K562 (cell line): Measurements from ENCODE around the gene RPL10A. TPM values are rescaled to one million over a fixed set of nuclear protein-coding genes. Genes with fewer than 3 reads are reported as not detected.

Experiments used
- ATAC-seq: fragments of 200-7000 bp; cut with Tn5 transposase; 3 replicates; pipeline ENCODE4 v1.9.1; 2020; ENCODE audit warnings: moderate library complexity
- BruUV-seq: library from RNA; stranded (reverse); fragments of 400-500 nt; replicated peaks from 2 replicates; lab custom pipeline; 2021; lab: Mats Ljungman, UMichigan
- CTCF ChIA-PET: fragments of 300-600 bp; formaldehyde crosslinking; extraction: SDS; loops from one replicate; lab custom pipeline; 2021; ENCODE audit warnings: low intra/inter-chr PET ratio; lab: Yijun Ruan, JAX
- POLR2A ChIA-PET: fragments of 300-600, 350-650 bp; sonication (Branson Sonifier 250); formaldehyde crosslinking; extraction: SDS; loops from one replicate; lab custom pipeline; 2021; ENCODE audit warnings: antibody characterized with exemption, inconsistent platforms; lab: Yijun Ruan, JAX
- DNase-seq, 4 experiments: peaks; one replicate each; pipeline versions ENCODE4 v3.0.0 to v3.0.0-alpha.2; 2011 to 2018; ENCODE audit warnings: low spot score in 3 of 4, mixed read lengths in 3 of 4; ENCODE audit errors: extremely low read depth in 1 of 4
- FAIRE-seq: peaks from 2 replicates; lab custom pipeline; 2011; peaks lifted over from hg19 to GRCh38; lab: Jason Lieb, UNC
- H2AFZ ChIP-seq: 2 replicates; pipeline ENCODE4 v1.6.0; 2011; ENCODE audit warnings: low read depth, low read length, control low read depth, inconsistent platforms
- H3K27ac ChIP-seq: fragments of 200-600 bp; 3 replicates; pipeline ENCODE4 v1.8.0; 2011; ENCODE audit warnings: low read depth, mild to moderate bottlenecking, control low read depth, inconsistent platforms, low read length, moderate library complexity, mixed read lengths; ENCODE audit errors: extremely low read depth
- H3K27me3 ChIP-seq, 2 experiments: fragments of 300-600 bp in 1 of 2; 2 replicates in 1 of 2; 3 replicates in 1 of 2; pipeline versions ENCODE4 v1.6.0 to v1.8.0; 2011; ENCODE audit warnings: inconsistent platforms in 2 of 2, low read length in 2 of 2, mild to moderate bottlenecking in 1 of 2, mixed read lengths in 1 of 2, moderate library complexity in 1 of 2; ENCODE audit not compliant: control insufficient read depth in 2 of 2, insufficient read depth in 2 of 2
- H3K36me3 ChIP-seq: fragments of 300-600 bp; 3 replicates; pipeline ENCODE4 v1.8.0; 2011; ENCODE audit warnings: mild to moderate bottlenecking, low read length, inconsistent platforms; ENCODE audit not compliant: control insufficient read depth, insufficient read depth
- H3K4me1 ChIP-seq, 2 experiments: fragments of 200-600 bp in 1 of 2; replicated peaks in 1 of 2; 2 replicates in 1 of 2; 3 replicates in 1 of 2; pipeline versions ENCODE4 v1.5.1 to v1.8.0; 2011; ENCODE audit warnings: inconsistent platforms in 2 of 2, low read length in 2 of 2, mild to moderate bottlenecking in 1 of 2, mixed read lengths in 1 of 2, moderate library complexity in 1 of 2; ENCODE audit not compliant: control insufficient read depth in 2 of 2, insufficient read depth in 2 of 2
- H3K4me2 ChIP-seq: 2 replicates; pipeline ENCODE4 v1.6.1; 2011; ENCODE audit warnings: low read length, control low read depth, inconsistent platforms, mixed read lengths; ENCODE audit not compliant: insufficient read depth
- H3K4me3 ChIP-seq: fragments of 200-600 bp; sonication (generic), shearing (Covaris generic); 2 replicates; pipeline ENCODE4 v1.5.1; 2016; ENCODE audit warnings: control low read depth, inconsistent platforms
- H3K79me2 ChIP-seq: fragments of 200-600 bp; 3 replicates; pipeline ENCODE4 v1.8.0; 2011; ENCODE audit warnings: low read length, inconsistent platforms; ENCODE audit not compliant: control insufficient read depth, insufficient read depth
- H3K9ac ChIP-seq, 2 experiments: 2 replicates each; pipeline versions ENCODE4 v1.6.0 to v1.6.1; 2011; ENCODE audit warnings: low read depth in 2 of 2, low read length in 2 of 2, control low read depth in 1 of 2, inconsistent platforms in 1 of 2, mild to moderate bottlenecking in 1 of 2, mixed read lengths in 1 of 2; ENCODE audit not compliant: insufficient read depth in 1 of 2
- H3K9me1 ChIP-seq: one replicate; pipeline ENCODE4 v1.6.0; 2011; ENCODE audit warnings: inconsistent platforms, mild to moderate bottlenecking, low read length, moderate library complexity; ENCODE audit not compliant: control insufficient read depth, insufficient read depth
- H3K9me3 ChIP-seq: replicated peaks from 2 replicates; pipeline ENCODE4 v1.5.1; 2011; ENCODE audit warnings: low read depth, low read length, inconsistent platforms; ENCODE audit not compliant: control insufficient read depth, insufficient read depth
- H4K20me1 ChIP-seq: replicated peaks from 2 replicates; pipeline ENCODE4 v1.6.1; 2011; ENCODE audit warnings: low read length, inconsistent platforms, mixed read lengths; ENCODE audit not compliant: control insufficient read depth, insufficient read depth
- ARID1B ChIP-seq: fragments of 450-650 bp; IDR thresholded peaks from 2 replicates; pipeline ENCODE4 v1.6.1; 2016; ENCODE audit warnings: antibody characterized with exemption, mild to moderate bottlenecking, inconsistent platforms
- BCOR ChIP-seq: fragments of 450-650 bp; IDR thresholded peaks from 2 replicates; pipeline ENCODE4 v1.6.1; 2016
- C11orf30 ChIP-seq: fragments of 450-650 bp; IDR thresholded peaks from 2 replicates; pipeline ENCODE4 v1.6.1; 2016; ENCODE audit warnings: low read depth, mild to moderate bottlenecking
- PHB ChIP-seq: fragments of 250-450 bp; sonication (Bioruptor Pico); IDR thresholded peaks from 2 replicates; pipeline ENCODE4 v1.5.0; 2021
- ZBTB7A ChIP-seq: IDR thresholded peaks from 2 replicates; pipeline ENCODE4 v1.6.1; 2011; ENCODE audit warnings: low read depth, mild to moderate bottlenecking, low read length, moderate library complexity, borderline replicate concordance; ENCODE audit not compliant: control insufficient read depth
- ZFP36 ChIP-seq: fragments of 150-350 bp; IDR thresholded peaks from 2 replicates; pipeline ENCODE4 v1.6.1; 2018; ENCODE audit warnings: low read length, low read depth; ENCODE audit not compliant: partially characterized antibody
- ZNF507 ChIP-seq: conservative IDR thresholded peaks from 2 replicates; pipeline ENCODE4 v1.6.1; 2017; ENCODE audit warnings: missing genetic modification characterization, missing compliant biosample characterization
- WGBS: fragments of 100-300 bp; shearing (Covaris generic); methylation state at CpG from one replicate; pipeline ENCODE4 v1.1.6; 2016; ENCODE audit warnings: low coverage, mixed read lengths; ENCODE audit not compliant: insufficient coverage; ENCODE audit errors: missing lambda C conversion rate; 5-methylcytosine and 5-hydroxymethylcytosine counted together
- in situ Hi-C: fragments of 300-500 bp; cut with MboI; formaldehyde crosslinking; loops from 4 replicates; pipeline ENCODE4 v1.15.0; 2018; ENCODE audit warnings: inconsistent platforms, mixed read lengths
- intact Hi-C: fragments of 100-400 bp; cut with micrococcal nuclease; formaldehyde crosslinking; loops from 2 replicates; pipeline ENCODE4 v1.14.2; 2022
- polyA plus RNA-seq, 8 experiments: library from polyadenylated mRNA; depleted of rRNA in 4 of 8; stranded (reverse) in 5 of 8; unstranded in 3 of 8; fragments of >200 nt; fragmentation: Nextera tagmentation in 2 of 8; fragmentation: Illumina TruSeq in 1 of 8; extraction: Ambion mirVana in 2 of 8; extraction: Trizol in 1 of 8; gene quantifications; 2 replicates each; pipeline versions ENCODE4 v1.2.1 to v1.2.3, GENCODE V29; 2011 to 2014; ENCODE audit warnings: inconsistent platforms in 1 of 8, missing spikeins in 1 of 8
- total RNA-seq, 7 experiments: library from RNA; depleted of rRNA in 6 of 7; stranded (reverse); fragments of >200 nt in 6 of 7; fragmentation: Illumina TruSeq in 2 of 7; extraction: Trizol in 2 of 7; gene quantifications; 2 replicates each; pipeline versions ENCODE4 v1.2.1 to v1.2.3, GENCODE V29; 2011 to 2021; ENCODE audit warnings: low replicate concordance in 1 of 7
- TF ChIP-seq, protein P1 (sequence below): sonication (generic); formaldehyde crosslinking; IDR thresholded peaks from 2 replicates; pipeline ENCODE4 v1.8.0; 2022; ENCODE audit warnings: mild to moderate bottlenecking, missing genetic modification reagents
- TF ChIP-seq, protein P2 (sequence below), 2 experiments: fragments of 450-650 bp; formaldehyde crosslinking in 1 of 2; IDR thresholded peaks; 2 replicates each; pipeline versions ENCODE4 v1.4.0 to v1.6.1; 2014 to 2020; ENCODE audit warnings: mild to moderate bottlenecking in 2 of 2, borderline replicate concordance in 1 of 2, low read depth in 1 of 2

Gene RPL10A
- total and polyA plus RNA-seq, 9 of the 15 experiments (the other 6 are each of a cell fraction or from before 2014, with no cell fraction given), result 1,589 to 3,237 (median 2,116) TPM

DNA sequence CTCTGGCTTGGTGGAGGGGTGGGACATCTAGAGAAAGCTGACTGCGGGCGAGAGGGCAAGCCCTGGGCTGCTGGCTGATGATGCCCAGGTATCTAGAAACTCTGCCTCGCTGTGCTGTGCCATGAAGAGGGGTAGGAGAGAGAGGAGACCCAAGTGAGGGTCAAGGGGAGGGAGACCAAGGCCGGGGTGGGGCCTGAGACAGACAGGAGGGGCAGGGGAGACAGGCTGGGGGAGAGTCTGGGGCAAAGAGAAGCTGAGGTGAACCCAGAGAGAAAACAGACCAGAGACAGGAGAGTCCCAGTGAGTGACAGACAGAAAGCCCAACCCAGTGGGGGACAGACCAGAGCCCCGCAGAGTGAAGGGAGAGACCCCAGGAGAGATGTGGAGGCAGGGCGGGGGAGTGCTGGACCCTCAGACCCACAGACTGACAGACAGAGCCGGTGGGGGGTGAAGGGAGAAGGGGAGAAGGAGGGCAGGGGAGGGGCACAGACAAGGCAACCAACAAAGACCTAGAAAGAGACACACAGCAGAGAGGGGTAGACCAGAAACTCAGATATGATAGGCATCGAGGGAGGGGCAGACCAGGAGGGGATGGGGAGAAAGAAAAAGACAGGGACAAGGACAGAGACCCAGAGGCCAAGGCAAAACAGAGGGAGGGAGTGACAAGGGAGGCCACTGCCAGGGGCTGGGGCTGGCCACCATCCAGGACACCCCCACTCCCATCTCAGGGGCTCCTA, 22.8 kb downstream of the RPL10A start (continued):
- TF ChIP-seq, protein P1, sequence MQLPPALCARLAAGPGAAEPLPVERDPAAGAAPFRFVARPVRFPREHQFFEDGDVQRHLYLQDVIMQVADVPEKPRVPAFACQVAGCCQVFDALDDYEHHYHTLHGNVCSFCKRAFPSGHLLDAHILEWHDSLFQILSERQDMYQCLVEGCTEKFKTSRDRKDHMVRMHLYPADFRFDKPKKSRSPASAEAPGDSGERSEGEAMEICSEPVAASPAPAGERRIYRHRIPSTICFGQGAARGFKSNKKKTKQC (CRISPR knock-in tag), result 0 out of 2 replicates have a peak, but pooled peaks have one; percentile 7
- TF ChIP-seq PHB (CRISPR knock-in tag) (no peak), BCOR (peak; percentile 57; the same call in 1 of the 2 replicates), ARID1B (no peak), ZFP36 (peak; percentile 50)

DNA sequence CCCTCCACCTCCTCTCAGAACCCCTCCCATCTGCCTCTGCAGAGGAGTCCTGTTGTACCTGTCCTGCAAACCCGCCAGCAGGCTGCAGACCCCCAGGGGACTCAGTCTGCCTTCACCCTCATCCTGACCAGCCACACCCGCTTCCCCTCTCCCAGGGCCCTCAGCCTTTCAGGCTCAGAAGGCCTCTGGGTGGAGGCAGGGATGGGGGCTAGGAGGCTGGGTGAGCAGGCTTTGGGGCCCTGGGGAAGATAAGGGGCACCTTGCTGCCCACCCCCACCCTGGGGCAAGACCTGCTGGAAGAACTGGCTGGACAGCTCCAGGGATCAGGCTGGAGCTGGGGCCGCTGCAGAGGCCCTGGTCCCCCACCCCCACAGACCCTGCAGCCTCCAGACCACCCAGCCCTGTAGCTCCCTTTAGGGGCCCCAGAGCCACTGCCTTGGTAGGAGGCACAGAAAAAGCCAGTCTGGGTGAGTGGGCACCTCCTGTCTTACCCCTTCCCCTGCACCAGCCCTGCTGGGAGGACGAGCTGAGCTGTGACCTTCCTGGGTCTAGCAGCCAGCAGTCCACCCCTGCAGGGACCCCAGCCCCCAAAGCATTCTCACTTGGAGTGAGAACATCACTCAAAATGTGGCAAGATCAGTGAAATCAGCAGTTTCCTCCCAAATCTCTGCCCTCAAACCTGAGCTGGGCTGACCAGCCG, 23.5 kb downstream of the RPL10A start:
- Histone ChIP-seq H3K79me2 (peaks cover 32% of the 10 kb centered on the region; the same call in 2 of the 3 replicates), H3K4me2 (no peak overlapping the region; the same call in 1 of the 2 replicates), H3K4me1 (peaks cover 51 to 66% of the 10 kb centered on the region in 2 experiments), H3K36me3 (no peaks in the 10 kb centered on the region), H3K9ac (peak overlapping the region in 1 of 2 experiments; percentile 75; a peak in 2 of 4 replicates), H3K27me3 (no peaks in the 10 kb centered on the region), H4K20me1 (peaks cover 28% of the 10 kb centered on the region; the same call in 1 of the 2 replicates), H2AFZ (no peak overlapping the region), H3K9me1 (peaks cover 3% of the 10 kb centered on the region), H3K9me3 (no peaks in the 10 kb centered on the region), H3K4me3 (no peak overlapping the region), H3K27ac (no peak overlapping the region)
- ChIA-PET POLR2A (interaction anchor here (0.8 to 5.6 kb wide), 3 partner anchors 12 to 23 kb away, joined by 3 to 52 read pairs (median 34); partner anchors contain the start of gene RPL10A), CTCF (no interaction called here)
- no TSS peak for BruUV-seq
- FAIRE-seq (no peak), ATAC-seq (no peak), DNase-seq (no peak)
- in situ Hi-C loops, result no loop called here
- intact Hi-C loops, result no loop called here
- 41% methylated on average over 4 of the region's 5 CpGs for WGBS
- TF ChIP-seq C11orf30 (peak; percentile 21; the same call in 1 of the 2 replicates), ZBTB7A (peak; percentile 26; the same call in 1 of the 2 replicates), ZNF507 (tag) (no peak)
- TF ChIP-seq, protein P2, sequence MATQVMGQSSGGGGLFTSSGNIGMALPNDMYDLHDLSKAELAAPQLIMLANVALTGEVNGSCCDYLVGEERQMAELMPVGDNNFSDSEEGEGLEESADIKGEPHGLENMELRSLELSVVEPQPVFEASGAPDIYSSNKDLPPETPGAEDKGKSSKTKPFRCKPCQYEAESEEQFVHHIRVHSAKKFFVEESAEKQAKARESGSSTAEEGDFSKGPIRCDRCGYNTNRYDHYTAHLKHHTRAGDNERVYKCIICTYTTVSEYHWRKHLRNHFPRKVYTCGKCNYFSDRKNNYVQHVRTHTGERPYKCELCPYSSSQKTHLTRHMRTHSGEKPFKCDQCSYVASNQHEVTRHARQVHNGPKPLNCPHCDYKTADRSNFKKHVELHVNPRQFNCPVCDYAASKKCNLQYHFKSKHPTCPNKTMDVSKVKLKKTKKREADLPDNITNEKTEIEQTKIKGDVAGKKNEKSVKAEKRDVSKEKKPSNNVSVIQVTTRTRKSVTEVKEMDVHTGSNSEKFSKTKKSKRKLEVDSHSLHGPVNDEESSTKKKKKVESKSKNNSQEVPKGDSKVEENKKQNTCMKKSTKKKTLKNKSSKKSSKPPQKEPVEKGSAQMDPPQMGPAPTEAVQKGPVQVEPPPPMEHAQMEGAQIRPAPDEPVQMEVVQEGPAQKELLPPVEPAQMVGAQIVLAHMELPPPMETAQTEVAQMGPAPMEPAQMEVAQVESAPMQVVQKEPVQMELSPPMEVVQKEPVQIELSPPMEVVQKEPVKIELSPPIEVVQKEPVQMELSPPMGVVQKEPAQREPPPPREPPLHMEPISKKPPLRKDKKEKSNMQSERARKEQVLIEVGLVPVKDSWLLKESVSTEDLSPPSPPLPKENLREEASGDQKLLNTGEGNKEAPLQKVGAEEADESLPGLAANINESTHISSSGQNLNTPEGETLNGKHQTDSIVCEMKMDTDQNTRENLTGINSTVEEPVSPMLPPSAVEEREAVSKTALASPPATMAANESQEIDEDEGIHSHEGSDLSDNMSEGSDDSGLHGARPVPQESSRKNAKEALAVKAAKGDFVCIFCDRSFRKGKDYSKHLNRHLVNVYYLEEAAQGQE (IDR thresholded peaks at IDR 0.05; ENCODE audit: borderline replicate concordance), result peak; percentile 19; the same call in 1 of the 2 replicates
- TF ChIP-seq, protein P2 (CRISPR knock-in tag; IDR thresholded peaks at IDR 0.05; ENCODE audit: low read depth), result 0 out of 2 replicates have a peak, but pooled peaks have one; percentile 22
